IPS DF 4.7 (cell line): ENCODE results near the gene PDS5B.
"Not testable (repeated sequence)": the region's sequence is repeated elsewhere in the genome, so short reads cannot be mapped to it uniquely, and the experiment has no call there.

Experiments
- DNase-seq: peaks from one replicate; pipeline ENCODE4 v3.0.0-alpha.2; 2013; ENCODE audit warnings: low spot score; ENCODE audit errors: extremely low read depth

Gene PDS5B

GRCh38 chr13:32802159-32802558 is 215.9 kb downstream of the PDS5B start:
- no peak for DNase-seq

- no peak for DNase-seq
Measured at GRCh38 chr13:32804673-32805230, 218.5 kb downstream of the PDS5B start.

GRCh38 chr13:32811297-32811800 is 225.1 kb downstream of the PDS5B start:
- DNase-seq, result no peak

GRCh38 chr13:32821149-32821688 is 235.0 kb downstream of the PDS5B start:
- no peak for DNase-seq

GRCh38 chr13:32822771-32823170 is 236.5 kb downstream of the PDS5B start:
- no peak for DNase-seq

GRCh38 chr13:32823597-32823996 is 237.3 kb downstream of the PDS5B start:
- no peak for DNase-seq

GRCh38 chr13:32824061-32824460 is 237.8 kb downstream of the PDS5B start:
- no peak for DNase-seq

GRCh38 chr13:32824675-32825074 is 238.4 kb downstream of the PDS5B start:
- DNase-seq, result no peak

- DNase-seq, result no peak
Measured at GRCh38 chr13:32825481-32825880, 239.2 kb downstream of the PDS5B start.

GRCh38 chr13:32826372-32826771 is 240.1 kb downstream of the PDS5B start:
- DNase-seq, result not testable (repeated sequence)
